NT2/D1 (cell line): ENCODE data around the gene SFXN5.

Experiments
- SUZ12 ChIP-seq: IDR thresholded peaks from 2 replicates; pipeline ENCODE4 v1.6.1; 2011; ENCODE audit not compliant: insufficient read length, insufficient read depth; ENCODE audit errors: extremely low read depth
- YY1 ChIP-seq: IDR thresholded peaks from 2 replicates; pipeline ENCODE4 v1.6.1; 2011; ENCODE audit not compliant: insufficient read length, insufficient read depth
- ZNF274 ChIP-seq: IDR thresholded peaks from 2 replicates; pipeline ENCODE4 v1.6.1; 2011; ENCODE audit warnings: mild to moderate bottlenecking, low read depth, low read length

- TF ChIP-seq YY1 (no peak), ZNF274 (no peak), SUZ12 (no peak)
These were observed 66.5 kb downstream of the SFXN5 start for GRCh38 chr2:73004889-73005596.
